HG02852 (cell line): ENCODE data around the gene G6PC2.

ENCODE experiments used
- ATAC-seq: cut with Tn5 transposase; IDR thresholded peaks from one replicate; pipeline ENCODE4 v1.9.1; 2021; ENCODE audit warnings: mild to moderate bottlenecking, moderate library complexity; ENCODE audit not compliant: unreplicated experiment

The G6PC2 gene

DNA sequence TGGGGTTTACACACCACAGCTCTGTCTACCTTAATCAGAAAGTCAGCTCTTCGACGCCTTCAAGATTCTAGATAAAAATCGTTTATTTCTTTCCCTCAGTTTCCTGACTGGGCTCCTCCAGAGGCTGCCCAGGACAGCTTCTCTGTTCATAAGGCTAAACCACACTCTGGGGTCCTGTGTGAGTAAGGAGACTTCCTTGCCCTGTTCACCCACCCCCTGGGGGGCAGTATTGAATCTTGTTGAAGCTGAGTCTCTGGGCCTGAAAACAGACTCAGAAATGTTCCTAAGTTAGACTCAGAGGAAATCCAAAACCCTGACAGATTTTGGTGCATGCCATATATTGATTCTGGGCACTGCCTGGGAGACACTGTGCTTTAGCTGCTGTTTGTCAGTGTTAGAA is 43.0 kb downstream of the G6PC2 start:
- no peak for ATAC-seq

DNA sequence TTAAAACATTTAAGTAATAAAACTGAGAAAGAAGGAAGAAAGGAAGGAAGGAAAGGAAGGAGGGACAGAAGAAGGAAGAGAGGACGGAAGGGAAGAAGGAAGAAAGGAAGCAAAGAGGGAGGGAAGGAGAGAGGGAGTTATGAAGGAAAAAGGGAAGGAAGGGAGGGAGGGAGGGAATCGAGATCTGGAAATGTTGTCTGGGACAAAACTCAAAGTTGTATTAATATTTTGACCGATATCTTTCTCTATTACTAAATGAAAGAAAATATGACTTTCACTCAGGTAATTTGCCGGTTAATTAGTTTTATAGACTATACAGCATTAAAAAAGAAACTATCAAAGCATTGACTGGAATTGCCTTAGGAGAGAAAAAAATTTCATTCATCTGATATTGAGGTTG is 44.4 kb downstream of the G6PC2 start:
- no peak for ATAC-seq

DNA sequence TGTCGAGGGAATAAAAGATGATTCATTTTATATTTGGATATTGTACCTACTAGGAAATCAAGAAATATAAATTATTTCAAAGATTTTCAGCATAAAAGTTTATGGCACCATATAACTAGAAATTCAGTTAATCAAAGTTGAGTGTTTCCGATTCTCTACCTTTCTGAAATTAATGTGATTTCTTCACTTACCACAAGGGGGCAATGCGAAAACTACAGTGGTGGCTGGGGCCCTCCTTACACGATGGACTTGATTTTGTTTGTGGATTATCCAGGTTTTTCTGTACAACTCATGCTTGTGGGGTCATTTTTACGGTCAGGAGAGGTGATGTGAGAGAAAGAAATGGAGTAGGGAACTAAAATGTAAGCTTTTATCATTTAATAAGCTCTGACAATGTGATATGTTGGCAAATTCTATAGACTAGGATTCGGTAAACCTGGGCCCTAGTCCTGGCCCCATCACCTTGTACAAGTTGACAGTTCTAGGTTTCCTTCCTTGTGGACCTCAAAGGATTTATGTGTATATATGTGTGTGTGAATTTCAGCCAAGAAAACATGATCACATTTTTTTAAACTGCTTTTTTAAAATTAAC is 47.6 kb downstream of the G6PC2 start:
- ATAC-seq, result no peak

DNA sequence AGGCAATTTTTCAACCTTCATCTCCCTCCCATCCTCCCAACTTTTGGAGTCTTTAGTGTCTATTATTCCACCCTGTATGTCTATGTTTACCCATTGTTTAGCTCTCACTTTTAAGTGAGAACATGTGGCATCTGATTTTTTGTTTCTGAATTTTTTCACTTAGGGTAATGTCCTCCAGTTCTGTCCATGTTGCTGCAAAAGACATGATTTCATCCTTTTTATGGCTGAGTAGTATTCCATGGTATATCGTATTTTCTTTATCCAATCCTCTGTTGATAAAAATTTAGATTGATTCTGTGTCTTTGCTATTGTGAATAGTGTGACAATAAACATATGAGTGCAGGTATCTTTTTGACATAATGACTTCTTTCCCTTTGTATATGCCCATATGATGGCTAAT is 48.2 kb downstream of the G6PC2 start:
- ATAC-seq, result no peak

DNA sequence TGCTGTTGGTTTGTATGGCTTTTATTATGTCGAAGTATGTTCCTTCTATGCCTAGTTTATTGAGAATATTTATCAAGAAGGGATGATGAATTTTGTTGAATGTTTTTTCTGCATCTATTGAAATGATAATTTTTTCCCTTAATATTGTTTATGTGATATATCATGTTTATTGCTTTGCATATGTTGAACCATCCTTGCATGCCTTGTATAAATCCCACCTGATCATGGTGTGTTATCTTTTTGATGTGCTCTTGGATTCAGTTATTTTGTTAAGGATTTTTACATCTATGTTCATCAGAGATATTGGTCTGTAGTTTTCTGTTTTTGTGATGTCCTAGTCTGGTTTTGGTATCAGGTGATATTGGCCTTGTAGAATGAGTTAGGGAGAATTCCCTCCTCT is 50.8 kb downstream of the G6PC2 start:
- no peak for ATAC-seq

DNA sequence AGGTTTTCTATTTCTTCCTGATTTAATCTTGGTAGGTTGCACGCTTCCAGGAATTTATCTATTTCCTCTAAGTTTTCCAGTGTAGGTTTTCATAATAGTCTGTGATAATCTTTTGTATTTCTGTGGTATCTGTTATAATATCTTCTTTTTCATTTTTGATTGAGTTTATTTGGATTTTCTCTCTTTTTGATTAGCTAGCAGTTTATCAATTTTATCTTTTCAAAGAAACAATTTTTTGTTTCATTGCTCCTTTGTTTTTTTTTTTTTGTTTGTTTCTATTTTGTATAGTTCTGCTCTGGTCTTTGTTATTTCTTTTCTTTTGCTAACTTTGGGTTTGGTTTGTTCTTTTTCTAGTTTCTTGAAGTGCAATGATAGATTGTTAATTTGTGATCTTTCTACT is 51.3 kb downstream of the G6PC2 start:
- no peak for ATAC-seq

DNA sequence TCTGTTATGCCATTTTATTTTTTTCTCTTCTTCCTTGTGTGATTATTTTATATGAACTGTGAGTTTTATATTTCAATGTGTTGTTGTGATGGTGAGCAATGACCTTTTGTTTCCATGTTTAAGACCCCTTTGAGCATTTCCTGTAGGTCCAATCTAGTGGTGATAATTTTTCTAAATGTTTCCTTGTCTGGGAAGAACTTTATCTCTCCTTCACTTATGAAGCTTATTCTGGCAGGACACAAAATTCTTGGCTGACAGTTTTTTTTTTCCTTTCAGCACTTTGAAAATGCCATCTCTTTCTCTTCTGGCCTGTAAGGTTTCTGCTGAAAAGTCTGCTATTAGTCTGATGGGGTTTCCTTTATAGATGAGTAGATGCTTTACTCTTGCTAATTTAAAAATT is 53.2 kb downstream of the G6PC2 start:
- ATAC-seq, result no peak

DNA sequence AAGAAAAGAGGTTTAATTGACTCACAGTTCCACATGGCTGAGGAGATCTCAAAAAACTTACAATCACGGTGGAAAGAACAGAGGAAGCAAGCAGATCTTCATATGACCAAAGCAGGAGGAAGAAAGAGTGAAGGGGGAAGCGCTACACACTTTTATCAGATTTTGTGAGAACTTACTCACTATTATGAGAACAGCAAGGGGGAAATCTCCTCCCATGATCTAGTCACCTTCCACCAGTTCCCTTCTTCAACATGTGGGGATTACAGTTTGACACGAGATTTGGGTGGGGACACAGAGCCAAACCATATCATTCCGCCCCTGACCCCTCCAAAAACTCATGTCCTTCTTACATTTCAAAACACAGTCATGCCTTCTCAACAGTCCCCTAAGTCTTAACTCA is 54.2 kb downstream of the G6PC2 start:
- no peak for ATAC-seq

DNA sequence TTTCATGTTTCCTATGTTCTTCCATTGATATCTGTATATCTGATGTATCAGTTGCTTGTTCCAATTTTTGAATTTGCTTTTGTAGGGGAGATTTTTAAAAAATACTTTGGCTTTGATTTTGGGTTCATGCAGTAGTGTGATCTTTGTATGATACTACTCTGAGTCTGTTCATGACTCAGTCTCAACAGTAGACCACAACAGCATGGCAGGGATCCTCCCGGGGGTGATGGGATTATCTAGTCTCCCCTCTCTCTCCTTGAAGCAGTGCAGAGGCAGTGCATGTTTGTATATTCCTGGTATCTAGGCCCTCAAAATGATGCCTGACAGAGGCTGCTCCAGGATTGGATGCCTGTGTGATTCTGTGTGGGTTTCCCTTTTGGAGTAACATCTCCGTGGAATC is 55.3 kb downstream of the G6PC2 start:
- no peak for ATAC-seq
